ENCODE data around the gene NXPE1.

NXPE1 gene

DNA sequence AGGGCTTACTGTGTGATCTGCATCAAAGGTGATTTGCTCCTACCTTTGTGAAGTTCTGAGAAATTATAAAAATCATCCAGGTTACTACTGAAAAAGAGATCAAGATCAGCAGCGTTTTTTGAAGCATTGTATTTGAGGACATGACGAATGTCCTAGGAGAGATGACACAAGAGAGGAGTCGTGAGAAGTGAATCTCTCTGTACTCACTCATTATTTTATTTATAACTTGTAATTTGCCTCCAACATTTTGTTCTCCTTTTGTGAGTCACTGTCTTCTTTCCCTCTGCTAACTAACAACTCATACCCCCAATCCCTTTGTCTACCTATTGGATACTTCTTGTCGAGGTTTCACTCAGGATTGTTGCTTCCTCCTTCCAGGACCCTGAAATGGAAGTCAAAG, 8.6 kb downstream of the NXPE1 start:
- Histone ChIP-seq H3K9me3 (ENCODE audit: severe bottlenecking) (no peaks in the 10 kb centered on the region), H3K4me3 (ENCODE audit: low read depth, low read length) (no peak overlapping the region), H3K27ac (no peak overlapping the region), H3K36me3 (no peaks in the 10 kb centered on the region), H3K27me3 (ENCODE audit: insufficient read depth, low read depth, severe bottlenecking) (no peaks in the 10 kb centered on the region)
- TF ChIP-seq, protein P1, sequence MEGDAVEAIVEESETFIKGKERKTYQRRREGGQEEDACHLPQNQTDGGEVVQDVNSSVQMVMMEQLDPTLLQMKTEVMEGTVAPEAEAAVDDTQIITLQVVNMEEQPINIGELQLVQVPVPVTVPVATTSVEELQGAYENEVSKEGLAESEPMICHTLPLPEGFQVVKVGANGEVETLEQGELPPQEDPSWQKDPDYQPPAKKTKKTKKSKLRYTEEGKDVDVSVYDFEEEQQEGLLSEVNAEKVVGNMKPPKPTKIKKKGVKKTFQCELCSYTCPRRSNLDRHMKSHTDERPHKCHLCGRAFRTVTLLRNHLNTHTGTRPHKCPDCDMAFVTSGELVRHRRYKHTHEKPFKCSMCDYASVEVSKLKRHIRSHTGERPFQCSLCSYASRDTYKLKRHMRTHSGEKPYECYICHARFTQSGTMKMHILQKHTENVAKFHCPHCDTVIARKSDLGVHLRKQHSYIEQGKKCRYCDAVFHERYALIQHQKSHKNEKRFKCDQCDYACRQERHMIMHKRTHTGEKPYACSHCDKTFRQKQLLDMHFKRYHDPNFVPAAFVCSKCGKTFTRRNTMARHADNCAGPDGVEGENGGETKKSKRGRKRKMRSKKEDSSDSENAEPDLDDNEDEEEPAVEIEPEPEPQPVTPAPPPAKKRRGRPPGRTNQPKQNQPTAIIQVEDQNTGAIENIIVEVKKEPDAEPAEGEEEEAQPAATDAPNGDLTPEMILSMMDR (IDR thresholded peaks at IDR 0.05; ENCODE audit: low read depth, low read length): no peak
- DNase-seq: no peak

DNA sequence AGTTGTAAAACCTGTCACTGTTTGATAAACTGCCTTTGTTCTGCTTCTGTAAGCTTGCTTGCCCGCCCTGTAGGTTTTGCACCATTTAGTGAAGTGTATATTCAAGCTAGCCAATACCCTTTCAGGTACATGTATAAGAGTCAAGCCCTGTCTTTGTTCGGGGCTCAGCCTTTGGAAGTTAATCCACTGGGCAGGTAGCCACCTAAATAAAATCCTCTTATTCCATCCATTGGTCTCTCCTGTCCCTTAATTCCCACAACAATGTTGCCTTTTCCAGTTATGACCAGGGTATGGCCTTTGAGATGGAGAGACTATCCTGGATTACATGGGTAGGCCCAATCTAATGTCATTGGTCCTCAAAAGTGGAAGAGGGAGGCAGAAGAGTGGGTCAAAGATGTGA, 34.0 kb downstream of the NXPE1 start:
- Histone ChIP-seq H3K4me3 (ENCODE audit: low read depth, low read length) (no peak overlapping the region), H3K27me3 (ENCODE audit: insufficient read depth, low read depth, severe bottlenecking) (no peaks in the 10 kb centered on the region), H3K9me3 (ENCODE audit: severe bottlenecking) (peaks cover 6% of the 10 kb centered on the region), H3K27ac (no peak overlapping the region), H3K36me3 (no peaks in the 10 kb centered on the region)
- DNase-seq: no peak
- TF ChIP-seq, protein P1 (IDR thresholded peaks at IDR 0.05; ENCODE audit: low read depth, low read length): no peak

DNA sequence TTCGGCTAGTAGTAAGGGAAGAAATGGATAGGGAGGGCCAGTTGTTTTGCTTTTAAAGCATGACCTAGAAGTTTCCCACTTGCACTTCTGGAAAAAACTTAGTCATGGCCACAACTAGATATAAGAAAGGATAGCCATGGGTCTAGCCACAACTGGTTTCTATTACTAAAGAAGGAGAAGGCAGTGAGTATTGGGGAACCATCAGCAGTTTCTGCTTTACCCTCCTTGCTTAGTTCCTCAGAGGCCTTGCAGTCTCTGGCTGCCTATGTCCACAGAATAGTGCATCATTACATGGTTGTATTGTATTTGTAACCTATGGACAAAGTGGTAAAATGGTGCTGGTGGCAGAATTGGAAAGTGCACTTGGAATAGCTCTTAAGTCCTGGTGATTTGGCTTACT, 35.6 kb downstream of the NXPE1 start:
- TF ChIP-seq, protein P1 (IDR thresholded peaks at IDR 0.05; ENCODE audit: low read depth, low read length): no peak
- no peak for DNase-seq
- no peak overlapping the region for H3K27ac ChIP-seq
- H3K9me3 ChIP-seq (ENCODE audit: severe bottlenecking): peaks cover 6% of the 10 kb centered on the region
- no peaks in the 10 kb centered on the region for H3K27me3 ChIP-seq (ENCODE audit: insufficient read depth, low read depth, severe bottlenecking)
- H3K36me3 ChIP-seq: no peaks in the 10 kb centered on the region
- no peak overlapping the region for H3K4me3 ChIP-seq (ENCODE audit: low read depth, low read length)

DNA sequence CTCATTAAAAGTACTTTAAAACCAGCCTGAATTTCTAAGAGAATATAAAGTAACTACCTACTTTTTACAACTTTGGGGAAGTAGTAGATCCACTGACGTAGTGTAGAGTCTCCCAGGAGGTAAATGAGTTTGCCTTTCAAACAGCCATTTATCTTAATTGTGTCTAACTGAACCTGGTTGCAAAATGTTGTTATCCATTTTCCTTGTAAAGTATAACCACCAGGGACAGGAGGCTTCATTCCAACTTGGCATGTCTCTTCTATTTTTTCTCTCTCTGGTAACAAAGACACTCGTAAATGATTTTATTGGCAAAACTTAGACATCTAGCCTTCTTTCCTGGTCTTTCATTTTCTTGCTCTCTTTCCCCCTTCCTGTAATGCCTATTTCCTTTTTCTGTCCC, 36.9 kb downstream of the NXPE1 start:
- H3K4me3 ChIP-seq (ENCODE audit: low read depth, low read length): no peak overlapping the region
- H3K9me3 ChIP-seq (ENCODE audit: severe bottlenecking): peaks cover 6% of the 10 kb centered on the region
- no peaks in the 10 kb centered on the region for H3K36me3 ChIP-seq
- H3K27me3 ChIP-seq (ENCODE audit: insufficient read depth, low read depth, severe bottlenecking): no peaks in the 10 kb centered on the region
- no peak overlapping the region for H3K27ac ChIP-seq
- DNase-seq: no peak
- TF ChIP-seq, protein P1 (IDR thresholded peaks at IDR 0.05; ENCODE audit: low read depth, low read length): no peak

DNA sequence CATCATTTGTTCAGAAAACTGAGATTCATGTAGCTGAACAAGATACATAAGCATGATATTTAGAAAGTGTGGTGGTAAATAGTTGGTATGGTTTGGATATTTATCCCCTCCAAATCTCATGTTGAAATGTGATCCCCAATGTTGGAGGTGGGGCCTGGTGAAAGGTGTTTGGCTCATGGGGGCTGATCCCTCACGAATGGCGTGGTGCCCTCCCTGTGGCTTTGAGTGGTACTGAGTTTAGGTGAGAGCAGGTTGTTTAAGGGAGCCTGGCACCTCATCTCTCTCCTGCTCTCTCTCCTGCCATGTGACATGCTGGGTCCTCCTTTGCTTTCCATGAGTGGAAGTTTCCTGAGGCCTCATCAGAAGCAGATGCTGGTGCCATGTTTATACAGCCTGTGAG, 48.1 kb downstream of the NXPE1 start:
- H3K27me3 ChIP-seq (ENCODE audit: insufficient read depth, low read depth, severe bottlenecking): no peaks in the 10 kb centered on the region
- DNase-seq: no peak
- no peak overlapping the region for H3K27ac ChIP-seq
- H3K36me3 ChIP-seq: no peaks in the 10 kb centered on the region
- H3K4me3 ChIP-seq (ENCODE audit: low read depth, low read length): no peak overlapping the region
- TF ChIP-seq, protein P1 (IDR thresholded peaks at IDR 0.05; ENCODE audit: low read depth, low read length): no peak
- no peaks in the 10 kb centered on the region for H3K9me3 ChIP-seq (ENCODE audit: severe bottlenecking)

DNA sequence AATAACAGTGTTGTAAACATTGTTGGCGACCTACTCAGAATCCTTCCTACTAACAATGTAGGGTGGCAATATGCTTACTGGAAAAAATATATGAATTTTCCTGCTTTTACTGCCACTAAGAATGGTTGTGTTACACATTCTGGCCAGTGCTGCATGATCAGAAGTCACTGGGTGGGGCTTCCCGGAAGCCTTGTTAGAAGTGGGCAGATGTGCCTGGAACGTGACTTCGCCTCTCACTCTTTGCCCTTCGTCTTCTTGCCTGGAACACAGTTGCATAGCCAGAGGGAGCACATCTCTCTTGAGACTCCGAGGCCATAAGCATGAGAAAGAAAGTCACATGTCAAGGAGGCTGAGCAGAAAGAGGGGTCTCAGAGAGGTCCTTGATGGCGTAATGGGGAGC, 48.6 kb downstream of the NXPE1 start:
- H3K27ac ChIP-seq: no peak overlapping the region

More for the DNA sequence above, 48.6 kb downstream of the NXPE1 start:
- H3K4me3 ChIP-seq (ENCODE audit: low read depth, low read length): no peak overlapping the region
- TF ChIP-seq, protein P1 (IDR thresholded peaks at IDR 0.05; ENCODE audit: low read depth, low read length): no peak
- H3K9me3 ChIP-seq (ENCODE audit: severe bottlenecking): no peaks in the 10 kb centered on the region
- no peak for DNase-seq
- H3K27me3 ChIP-seq (ENCODE audit: insufficient read depth, low read depth, severe bottlenecking): no peaks in the 10 kb centered on the region
- no peaks in the 10 kb centered on the region for H3K36me3 ChIP-seq

Data from WERI-Rb-1 (cell line).